ENCODE data around the gene ARL9.
A peak's percentile ranks its signal among the peaks of the same experiment; 100 is the strongest.

The ARL9 gene

GRCh38 chr4:56531149-56531770 lies 25.7 kb downstream of the ARL9 start:
- DNase-seq (ENCODE audit: insufficient read length, low spot score) (no peak), FAIRE-seq (no peak)

GRCh38 chr4:56531823-56532222 lies 26.2 kb downstream of the ARL9 start:
- no peak for FAIRE-seq
- DNase-seq (ENCODE audit: insufficient read length, low spot score), result no peak

- DNase-seq (ENCODE audit: insufficient read length, low spot score) (no peak), FAIRE-seq (no peak)
Measured at GRCh38 chr4:56532239-56532638, 26.6 kb downstream of the ARL9 start.

- DNase-seq (ENCODE audit: insufficient read length, low spot score), result no peak
- no peak for FAIRE-seq
Measured at GRCh38 chr4:56535915-56536314, 30.3 kb downstream of the ARL9 start.

- no peak for FAIRE-seq
Measured at GRCh38 chr4:56537147-56537546, 31.6 kb downstream of the ARL9 start.

GRCh38 chr4:56540826-56541225 lies 35.2 kb downstream of the ARL9 start:
- DNase-seq (ENCODE audit: insufficient read length, low spot score), result no peak
- FAIRE-seq, result no peak

More at GRCh38 chr4:56537147-56537546, 31.6 kb downstream of the ARL9 start:
- no peak for DNase-seq (ENCODE audit: insufficient read length, low spot score)

- FAIRE-seq (no peak), DNase-seq (ENCODE audit: insufficient read length, low spot score) (peak; percentile 69)
Measured at GRCh38 chr4:56544573-56545131, 39.1 kb downstream of the ARL9 start.

- FAIRE-seq (no peak), DNase-seq (ENCODE audit: insufficient read length, low spot score) (no peak)
Measured at GRCh38 chr4:56550642-56551041, 45.1 kb downstream of the ARL9 start.

- FAIRE-seq, result no peak
- no peak for DNase-seq (ENCODE audit: insufficient read length, low spot score)
Measured at GRCh38 chr4:56551516-56551915, 45.9 kb downstream of the ARL9 start.

- DNase-seq (ENCODE audit: insufficient read length, low spot score) (no peak), FAIRE-seq (no peak)
Measured at GRCh38 chr4:56552273-56552672, 46.7 kb downstream of the ARL9 start.

- FAIRE-seq (no peak), DNase-seq (ENCODE audit: insufficient read length, low spot score) (no peak)
Measured at GRCh38 chr4:56570041-56570440, 64.5 kb downstream of the ARL9 start.
